GM21529 (cell line): ENCODE results near the gene PTPN1.
A peak's percentile ranks its signal among the peaks of the same experiment; 100 is the strongest.

Experiments used
- ATAC-seq: cut with Tn5 transposase; IDR thresholded peaks from one replicate; pipeline ENCODE4 v1.9.1; 2021; ENCODE audit not compliant: unreplicated experiment

The PTPN1 gene

DNA sequence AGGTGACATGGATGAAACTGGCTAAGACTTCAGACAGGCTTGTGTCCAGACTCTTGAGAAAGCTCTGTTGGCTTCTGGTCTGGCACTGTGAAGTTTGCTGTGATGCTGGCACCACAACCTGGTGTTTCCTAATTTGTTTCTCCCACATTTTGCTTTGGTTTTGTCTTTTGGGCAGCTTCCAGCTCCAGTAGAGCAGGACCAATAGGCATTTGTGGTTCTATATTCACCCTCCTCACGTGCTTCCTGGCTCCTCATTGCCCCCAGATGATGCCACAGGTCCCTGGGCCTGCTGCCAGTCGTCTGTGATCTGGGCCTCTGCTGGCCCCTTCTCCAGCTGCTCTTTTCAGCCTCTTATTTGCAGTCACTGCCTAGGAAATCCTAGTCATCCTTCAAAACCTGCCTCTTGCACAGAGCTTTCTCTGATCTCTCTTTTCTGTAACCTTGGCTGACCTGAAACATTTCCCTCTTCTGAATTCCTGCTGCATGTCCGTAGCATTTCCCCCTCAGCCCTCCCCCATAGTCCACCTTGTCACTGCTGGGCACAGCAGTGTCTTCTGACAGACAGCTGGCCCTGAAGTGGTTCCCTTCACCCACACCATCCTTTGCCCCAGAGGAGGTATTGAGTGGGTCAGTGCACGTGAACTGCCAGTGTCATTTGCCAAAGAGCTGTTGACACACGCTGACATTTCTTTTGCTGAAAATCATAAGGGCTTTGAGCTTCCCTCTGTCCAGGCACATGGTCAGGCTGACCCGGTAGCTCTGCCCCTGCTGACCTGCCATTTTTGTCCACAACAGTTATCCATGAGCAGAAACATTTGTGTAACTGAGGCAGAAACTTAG, 63.0 kb downstream of the PTPN1 start:
- no peak for ATAC-seq

DNA sequence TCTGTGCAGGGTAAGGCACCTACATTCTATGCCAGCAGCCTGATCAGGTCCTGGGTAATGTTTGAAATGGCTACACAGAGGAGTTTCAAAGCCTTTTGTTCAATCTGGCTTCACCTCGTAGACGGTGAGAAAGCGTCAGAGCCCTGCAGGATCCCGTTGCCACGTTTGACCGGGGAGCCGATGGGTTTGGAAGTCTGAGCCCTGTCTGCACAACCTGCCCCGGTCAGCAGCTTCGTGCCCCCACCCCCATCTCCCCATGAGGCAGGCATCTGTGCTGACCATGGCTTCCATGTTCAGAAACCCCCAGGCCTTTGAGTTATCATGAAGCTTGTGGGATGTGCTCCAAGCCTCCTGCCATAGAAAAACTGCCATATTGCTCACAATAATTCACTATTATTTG, 63.9 kb downstream of the PTPN1 start:
- ATAC-seq: no peak

DNA sequence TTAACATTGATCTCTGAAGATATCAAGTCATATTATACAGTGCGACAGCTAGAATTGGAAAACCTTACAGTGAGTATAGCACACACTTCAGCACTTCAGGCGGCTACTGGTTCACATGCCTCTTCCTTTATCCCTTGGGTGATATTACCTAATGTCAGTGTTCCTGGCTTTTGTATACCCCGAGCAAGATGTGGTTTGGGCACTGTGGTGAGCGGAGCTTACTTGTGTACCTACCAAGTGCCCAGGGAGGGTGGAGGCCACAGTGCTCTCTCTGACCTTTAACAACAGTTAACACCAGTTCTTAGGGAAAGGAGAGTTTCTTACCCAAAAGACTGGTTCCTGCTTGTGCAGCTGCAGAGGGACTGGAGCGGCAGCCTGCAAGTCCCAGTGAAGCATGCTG, 64.4 kb downstream of the PTPN1 start:
- no peak for ATAC-seq

DNA sequence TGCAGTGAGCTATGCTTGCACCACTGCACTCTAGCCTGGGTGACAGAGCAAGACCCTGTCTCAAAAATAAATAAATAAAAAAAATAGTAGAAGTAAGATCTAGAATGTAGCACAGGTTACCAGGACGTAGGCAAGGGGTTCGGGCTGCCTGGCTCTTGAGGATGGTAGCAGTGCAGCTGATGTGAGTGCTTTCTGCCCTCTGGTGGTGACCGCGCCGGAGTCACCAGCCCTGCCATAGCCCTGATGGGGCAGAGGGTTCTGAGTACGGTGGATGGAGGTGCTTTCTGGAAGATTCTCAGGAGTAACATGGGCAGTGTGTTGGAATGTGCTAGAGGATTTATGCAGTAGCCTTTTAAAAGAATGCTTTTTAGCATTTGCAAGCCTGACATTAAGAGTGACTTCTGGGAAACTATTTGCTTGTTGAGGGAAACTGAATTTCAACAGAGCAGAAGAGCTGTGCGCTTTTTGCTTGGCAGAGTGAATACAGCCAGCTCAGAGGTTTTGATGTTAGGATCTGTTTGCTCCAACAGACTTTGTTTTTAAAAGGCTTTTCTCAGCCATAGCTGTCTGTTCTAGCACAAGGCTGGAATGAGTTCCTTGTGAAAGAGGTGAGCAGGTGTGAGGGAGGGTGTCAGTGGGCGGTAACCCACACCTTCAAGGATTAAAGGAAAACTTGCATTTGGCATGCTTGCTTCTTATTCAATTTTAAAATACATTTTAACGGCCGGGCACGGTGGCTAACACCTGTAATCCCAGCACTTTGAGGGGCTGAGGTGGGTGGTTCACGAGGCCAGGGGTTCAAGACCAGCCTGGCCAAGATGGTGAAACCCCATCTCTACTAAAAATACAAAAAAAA, 65.9 kb downstream of the PTPN1 start:
- peak; percentile 48 for ATAC-seq

DNA sequence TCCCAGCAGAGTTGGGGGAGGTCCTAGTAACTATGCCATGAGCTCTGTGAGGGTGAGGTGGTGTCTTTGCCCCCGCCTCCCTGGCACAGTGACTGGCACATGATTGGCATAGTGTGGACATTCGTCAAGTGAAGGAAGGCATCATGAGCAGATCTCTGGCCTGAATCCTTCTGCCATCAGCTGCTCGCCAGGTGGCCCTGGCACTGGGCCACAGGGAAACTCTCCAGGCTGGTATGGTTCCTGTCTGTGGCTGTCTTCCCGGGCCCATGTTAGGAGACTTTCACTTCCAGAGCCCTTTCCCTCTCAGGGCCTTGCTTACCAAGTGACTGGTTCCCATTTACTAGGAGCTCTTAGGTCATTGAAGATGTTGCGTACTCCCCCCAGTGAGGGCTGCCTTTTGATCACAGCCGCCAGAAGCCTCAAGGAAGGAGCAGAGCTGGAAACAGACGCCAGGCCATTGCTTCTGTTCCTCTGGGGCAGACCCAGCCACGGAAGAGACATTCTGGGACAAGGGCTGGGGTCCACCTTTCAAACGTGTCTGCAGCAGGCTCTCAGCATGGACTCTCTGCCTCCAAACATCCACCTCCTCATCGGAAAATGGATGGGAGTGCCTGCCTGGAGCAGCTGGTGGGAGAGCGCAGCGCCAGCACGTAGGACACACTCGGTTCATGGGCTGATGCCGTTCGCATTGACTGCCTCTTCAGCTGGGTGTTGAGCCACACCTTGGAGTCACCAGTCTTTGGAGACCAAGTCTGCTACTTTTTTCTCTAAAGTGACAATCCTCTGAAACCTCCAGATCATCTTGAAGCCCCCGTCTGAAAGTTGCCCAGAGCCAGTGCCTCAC, 67.2 kb downstream of the PTPN1 start:
- no peak for ATAC-seq

DNA sequence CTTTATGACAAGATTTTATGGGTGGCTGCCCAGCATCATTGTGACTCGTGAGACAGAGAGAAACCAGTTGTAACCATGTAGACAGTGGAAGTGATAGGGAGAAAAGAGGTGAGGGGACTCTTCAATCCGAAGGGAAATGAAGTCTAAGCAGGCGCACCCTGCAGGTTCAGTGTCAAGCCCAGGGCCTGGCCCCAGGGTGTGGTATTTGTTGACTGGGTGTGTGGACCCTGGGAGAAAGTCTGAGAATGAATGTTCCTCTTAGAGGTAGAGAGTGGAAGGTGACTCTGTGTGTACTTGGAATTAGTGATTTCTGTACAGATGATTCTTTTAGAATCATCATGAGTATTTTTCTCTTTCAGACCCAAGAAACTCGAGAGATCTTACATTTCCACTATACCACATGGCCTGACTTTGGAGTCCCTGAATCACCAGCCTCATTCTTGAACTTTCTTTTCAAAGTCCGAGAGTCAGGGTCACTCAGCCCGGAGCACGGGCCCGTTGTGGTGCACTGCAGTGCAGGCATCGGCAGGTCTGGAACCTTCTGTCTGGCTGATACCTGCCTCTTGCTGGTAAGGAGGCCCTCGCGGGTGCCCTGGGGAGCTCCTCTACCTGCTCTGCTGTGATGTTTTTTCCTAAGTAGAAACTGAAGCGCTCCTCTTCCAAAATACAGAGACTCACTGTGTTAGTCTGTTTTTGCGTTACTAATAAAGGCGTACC, 68.0 kb downstream of the PTPN1 start:
- no peak for ATAC-seq

DNA sequence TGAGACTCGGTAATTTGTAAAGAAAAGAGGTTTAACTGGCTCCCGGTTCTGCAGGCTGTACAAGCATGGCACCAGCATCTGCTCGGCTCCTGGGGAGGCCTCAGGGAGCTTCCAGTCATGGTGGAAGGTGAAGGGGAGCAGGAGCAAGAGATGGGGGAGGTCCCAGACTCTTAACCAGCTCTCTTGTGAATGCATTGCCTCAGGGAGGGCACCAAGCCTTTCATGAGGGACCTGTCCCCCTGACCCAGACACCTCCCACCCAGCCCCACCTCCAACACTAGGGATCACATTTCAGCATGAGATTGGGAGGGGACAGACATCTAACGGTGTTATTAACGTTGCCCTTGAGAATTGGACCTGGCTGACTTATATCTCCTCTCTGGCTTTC, 68.6 kb downstream of the PTPN1 start:
- ATAC-seq: no peak

DNA sequence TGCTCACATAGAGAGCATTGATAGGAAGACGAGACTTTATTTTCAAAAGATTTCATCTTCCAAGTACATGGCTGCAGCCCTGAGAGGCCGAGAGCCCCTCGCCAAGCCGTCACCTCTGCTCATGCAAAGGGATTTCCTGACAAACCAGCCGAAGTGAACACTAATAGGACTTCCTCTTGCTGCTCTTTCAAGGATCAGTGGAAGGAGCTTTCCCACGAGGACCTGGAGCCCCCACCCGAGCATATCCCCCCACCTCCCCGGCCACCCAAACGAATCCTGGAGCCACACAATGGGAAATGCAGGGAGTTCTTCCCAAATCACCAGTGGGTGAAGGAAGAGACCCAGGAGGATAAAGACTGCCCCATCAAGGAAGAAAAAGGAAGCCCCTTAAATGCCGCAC, 69.3 kb downstream of the PTPN1 start:
- no peak for ATAC-seq

DNA sequence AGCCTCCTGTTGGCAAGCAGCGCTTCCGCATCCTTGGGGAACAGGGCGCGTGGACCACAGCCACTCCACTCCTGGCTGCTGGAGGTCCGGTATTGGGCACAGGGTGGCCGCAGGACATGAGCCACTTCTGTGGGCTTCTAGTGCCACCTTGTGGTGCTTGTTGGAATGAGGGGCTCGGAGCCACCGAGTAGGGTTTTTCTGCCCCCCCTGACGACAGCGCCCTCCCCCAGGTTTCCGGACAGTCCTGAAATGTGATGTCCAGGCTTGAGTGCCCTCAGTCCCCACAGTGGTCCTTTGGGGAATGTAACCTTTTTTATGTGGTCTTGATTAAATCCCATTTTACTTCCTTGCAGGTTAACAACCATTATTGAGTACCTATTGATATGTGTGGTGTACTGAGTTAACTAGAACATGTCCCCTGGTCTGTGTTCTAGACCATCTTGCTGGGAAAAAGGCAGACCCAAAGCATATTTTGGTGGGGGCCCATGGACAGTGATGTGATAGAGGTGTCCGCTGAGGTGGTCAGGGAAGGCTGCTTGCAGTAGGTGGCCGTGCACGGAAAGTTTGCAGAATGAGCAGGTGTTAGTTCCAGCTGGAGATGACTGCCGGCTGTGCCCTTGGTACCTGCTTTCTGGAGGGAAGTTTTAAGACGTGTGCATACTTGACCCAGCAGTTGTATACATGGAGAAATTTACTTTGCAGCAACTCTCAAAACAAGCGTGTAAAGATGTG, 70.0 kb downstream of the PTPN1 start:
- no peak for ATAC-seq

DNA sequence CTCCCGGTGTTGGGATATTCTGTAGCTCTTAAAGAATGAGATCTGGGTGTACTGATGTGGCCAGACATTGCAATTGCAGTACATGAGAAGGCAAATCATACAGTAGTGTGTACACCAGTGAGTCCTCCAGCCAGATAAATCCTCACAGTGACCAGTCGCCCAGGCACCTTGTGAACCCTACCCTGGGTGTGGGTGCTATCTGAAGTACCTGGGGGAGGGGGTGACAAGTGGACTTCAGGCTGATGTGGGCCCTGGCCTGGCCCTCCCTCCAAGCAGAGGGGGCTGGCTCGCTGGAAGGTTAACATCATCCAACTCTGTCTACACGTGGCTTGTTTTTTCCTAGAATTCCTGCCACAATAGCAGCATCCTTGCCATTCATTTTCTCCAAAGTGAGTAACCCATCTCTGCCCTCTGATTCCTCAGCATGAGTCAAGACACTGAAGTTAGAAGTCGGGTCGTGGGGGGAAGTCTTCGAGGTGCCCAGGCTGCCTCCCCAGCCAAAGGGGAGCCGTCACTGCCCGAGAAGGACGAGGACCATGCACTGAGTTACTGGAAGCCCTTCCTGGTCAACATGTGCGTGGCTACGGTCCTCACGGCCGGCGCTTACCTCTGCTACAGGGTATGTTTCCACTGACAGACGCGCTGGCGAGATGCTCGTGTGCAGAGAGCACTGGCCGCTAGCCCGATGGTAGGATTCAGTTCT, 70.8 kb downstream of the PTPN1 start:
- ATAC-seq: no peak

DNA sequence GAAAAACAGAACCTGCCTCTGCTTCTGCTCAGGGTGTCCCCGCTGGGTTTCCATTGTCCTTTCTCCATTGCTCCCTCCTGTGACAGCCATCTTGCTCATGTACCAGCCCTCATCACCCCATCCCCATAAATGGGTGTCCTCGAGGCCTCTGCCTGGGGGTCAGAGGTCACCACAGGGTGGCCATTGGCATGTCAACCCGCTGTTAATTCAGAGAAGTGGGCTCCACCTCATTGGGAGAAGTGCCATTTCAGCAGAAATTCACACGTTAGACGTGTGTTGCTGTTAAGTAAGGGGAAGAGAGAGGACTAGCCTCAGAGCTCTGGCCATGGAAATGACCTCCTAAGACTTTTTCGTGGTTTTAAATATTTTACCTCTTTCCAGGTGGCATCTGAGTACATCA, 71.9 kb downstream of the PTPN1 start:
- no peak for ATAC-seq

DNA sequence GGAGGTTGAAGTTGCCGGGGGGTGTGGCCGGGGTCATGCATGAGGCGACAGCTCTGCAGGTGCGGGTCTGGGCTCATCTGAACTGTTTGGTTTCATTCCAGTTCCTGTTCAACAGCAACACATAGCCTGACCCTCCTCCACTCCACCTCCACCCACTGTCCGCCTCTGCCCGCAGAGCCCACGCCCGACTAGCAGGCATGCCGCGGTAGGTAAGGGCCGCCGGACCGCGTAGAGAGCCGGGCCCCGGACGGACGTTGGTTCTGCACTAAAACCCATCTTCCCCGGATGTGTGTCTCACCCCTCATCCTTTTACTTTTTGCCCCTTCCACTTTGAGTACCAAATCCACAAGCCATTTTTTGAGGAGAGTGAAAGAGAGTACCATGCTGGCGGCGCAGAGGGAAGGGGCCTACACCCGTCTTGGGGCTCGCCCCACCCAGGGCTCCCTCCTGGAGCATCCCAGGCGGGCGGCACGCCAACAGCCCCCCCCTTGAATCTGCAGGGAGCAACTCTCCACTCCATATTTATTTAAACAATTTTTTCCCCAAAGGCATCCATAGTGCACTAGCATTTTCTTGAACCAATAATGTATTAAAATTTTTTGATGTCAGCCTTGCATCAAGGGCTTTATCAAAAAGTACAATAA, 72.5 kb downstream of the PTPN1 start:
- ATAC-seq: no peak

DNA sequence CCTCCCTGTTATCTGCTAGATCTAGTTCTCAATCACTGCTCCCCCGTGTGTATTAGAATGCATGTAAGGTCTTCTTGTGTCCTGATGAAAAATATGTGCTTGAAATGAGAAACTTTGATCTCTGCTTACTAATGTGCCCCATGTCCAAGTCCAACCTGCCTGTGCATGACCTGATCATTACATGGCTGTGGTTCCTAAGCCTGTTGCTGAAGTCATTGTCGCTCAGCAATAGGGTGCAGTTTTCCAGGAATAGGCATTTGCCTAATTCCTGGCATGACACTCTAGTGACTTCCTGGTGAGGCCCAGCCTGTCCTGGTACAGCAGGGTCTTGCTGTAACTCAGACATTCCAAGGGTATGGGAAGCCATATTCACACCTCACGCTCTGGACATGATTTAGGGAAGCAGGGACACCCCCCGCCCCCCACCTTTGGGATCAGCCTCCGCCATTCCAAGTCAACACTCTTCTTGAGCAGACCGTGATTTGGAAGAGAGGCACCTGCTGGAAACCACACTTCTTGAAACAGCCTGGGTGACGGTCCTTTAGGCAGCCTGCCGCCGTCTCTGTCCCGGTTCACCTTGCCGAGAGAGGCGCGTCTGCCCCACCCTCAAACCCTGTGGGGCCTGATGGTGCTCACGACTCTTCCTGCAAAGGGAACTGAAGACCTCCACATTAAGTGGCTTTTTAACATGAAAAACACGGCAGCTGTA, 73.4 kb downstream of the PTPN1 start:
- ATAC-seq: no peak

DNA sequence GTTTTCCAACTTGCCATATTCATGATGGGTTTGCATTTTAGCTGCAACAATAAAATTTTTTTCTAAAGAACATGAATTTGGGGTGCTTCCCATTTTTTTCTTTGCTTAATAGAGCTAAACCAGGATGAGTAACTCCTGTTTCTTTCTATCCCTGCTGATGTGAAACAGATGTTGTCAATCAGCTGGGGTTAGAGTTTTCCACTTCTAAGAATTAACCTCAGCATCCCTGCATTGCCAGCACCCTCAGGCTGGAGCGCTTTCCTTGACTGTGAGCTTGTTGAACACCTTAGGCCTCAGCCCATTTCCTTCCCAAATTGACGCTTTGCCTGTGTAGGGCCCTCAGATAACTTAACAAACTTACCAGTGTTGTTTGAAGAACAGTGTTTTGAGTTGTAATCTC, 74.5 kb downstream of the PTPN1 start:
- ATAC-seq: no peak

DNA sequence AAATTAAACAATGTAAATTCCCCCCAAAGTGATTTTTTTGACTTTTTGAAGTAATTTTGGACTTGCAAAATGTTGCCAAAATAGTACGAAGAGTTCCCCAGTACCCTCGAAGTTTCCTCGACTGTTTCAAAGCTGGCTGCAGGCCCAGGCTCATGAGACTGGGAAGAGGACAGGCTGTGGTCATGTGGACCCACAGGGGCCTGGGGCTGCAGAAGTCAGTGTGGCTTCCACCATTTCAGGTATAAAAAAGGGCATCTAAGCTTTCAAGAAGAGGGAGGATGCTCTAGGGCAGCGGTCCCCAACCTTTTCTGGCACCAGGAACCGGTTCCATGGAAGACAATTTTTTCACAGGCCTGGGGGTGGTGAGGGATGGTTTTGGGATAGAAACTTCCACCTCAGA, 75.0 kb downstream of the PTPN1 start:
- ATAC-seq: no peak

DNA sequence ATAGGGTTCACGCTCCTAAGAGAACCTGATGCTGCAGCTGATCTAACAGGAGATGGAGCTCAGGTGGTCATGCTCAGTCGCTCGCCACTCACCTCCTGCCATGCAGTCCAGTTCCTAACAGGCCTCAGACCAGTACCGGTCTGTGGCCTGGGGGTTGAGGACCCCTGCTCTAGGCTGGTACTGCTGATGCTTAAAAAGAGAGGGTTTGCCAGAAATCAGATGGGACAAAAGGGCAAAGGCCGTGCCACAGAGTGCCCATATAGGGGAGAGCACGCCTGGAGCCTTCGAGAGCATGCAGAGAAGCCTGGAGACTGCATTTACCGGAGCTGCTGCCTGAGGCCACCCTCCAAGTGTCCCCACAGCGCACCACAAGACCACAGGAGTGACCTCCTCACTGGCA, 75.5 kb downstream of the PTPN1 start:
- no peak for ATAC-seq

DNA sequence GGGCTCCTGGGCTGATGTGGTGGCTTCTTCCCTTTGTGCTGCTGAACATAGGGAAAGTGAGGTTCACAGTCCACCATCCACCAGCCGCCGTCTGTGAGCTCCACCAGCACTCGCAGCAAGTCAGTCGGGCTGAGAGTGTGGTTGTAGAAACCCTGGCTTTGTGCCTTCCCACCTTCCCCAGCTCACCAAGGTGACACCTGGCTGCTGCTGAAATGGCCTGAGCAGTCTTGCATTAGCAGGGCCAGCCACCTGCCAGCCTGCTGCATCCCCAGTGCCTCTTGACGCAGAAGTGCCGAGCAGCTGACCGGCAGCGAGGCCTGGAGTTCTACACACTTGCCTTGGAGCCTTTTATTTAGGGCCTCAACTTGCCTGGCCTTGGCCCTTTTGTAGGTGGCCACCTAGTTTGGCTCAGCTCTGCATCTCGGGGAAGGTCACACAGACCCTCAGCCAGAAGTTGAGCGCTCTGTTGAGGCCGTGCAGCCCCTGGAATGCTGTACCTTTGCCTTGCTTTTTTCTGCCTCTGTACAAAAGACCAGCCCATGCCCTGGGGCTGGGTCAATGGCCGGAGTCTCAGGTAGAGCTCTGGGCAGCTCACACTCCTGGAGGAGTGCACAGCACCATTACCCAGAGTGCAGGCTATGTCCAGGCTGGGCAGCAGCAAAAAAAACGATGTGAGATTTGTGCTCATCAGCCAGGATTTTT, 76.5 kb downstream of the PTPN1 start:
- ATAC-seq: no peak
